ENCODE measurements around the gene SESN1.

Gene SESN1

GRCh38 chr6:109093732-109094415 lies 772 bp downstream of the SESN1 start:
- H3K4me3 ChIP-seq (IDR thresholded peaks at IDR 0.05; ENCODE audit: insufficient read depth, low read depth, low read length): no peak overlapping the region
- TF ChIP-seq CTCF (conservative IDR thresholded peaks at IDR 0.05; ENCODE audit: low read depth, low read length): no peak
- peaks cover 22% of the 10 kb centered on the region; the same call in 1 of the 2 replicates for H3K79me2 ChIP-seq (ENCODE audit: insufficient read depth, low read depth)
- H3K27ac ChIP-seq: peak overlapping the region; percentile 27; the same call in 1 of the 2 replicates
- no peaks in the 10 kb centered on the region for H3K27me3 ChIP-seq (ENCODE audit: insufficient read depth, low read depth)
- peak overlapping the region; percentile 76; the same call in 1 of the 2 replicates for H3K9ac ChIP-seq
- H4K20me1 ChIP-seq (ENCODE audit: insufficient read depth): no peaks in the 10 kb centered on the region
- peak overlapping the region; percentile 93 for H3K4me2 ChIP-seq
- no peaks in the 10 kb centered on the region for H3K36me3 ChIP-seq (ENCODE audit: insufficient read depth)
- H2AFZ ChIP-seq (ENCODE audit: low read depth): peak overlapping the region; percentile 55; the same call in 1 of the 2 replicates
- peaks cover 20% of the 10 kb centered on the region for H3K4me1 ChIP-seq (ENCODE audit: low read depth, poor library complexity, severe bottlenecking)

- H3K36me3 ChIP-seq (ENCODE audit: insufficient read depth): no peaks in the 10 kb centered on the region
- H3K27me3 ChIP-seq (ENCODE audit: insufficient read depth, low read depth): no peaks in the 10 kb centered on the region
- peak overlapping the region; percentile 93 for H3K4me2 ChIP-seq
- TF ChIP-seq CTCF (conservative IDR thresholded peaks at IDR 0.05; ENCODE audit: low read depth, low read length): no peak
- peaks cover 25% of the 10 kb centered on the region for H3K4me1 ChIP-seq (ENCODE audit: low read depth, poor library complexity, severe bottlenecking)
- H4K20me1 ChIP-seq (ENCODE audit: insufficient read depth): no peaks in the 10 kb centered on the region
- peak overlapping the region; percentile 76; the same call in 1 of the 2 replicates for H3K9ac ChIP-seq
- no peak overlapping the region for H3K4me3 ChIP-seq (IDR thresholded peaks at IDR 0.05; ENCODE audit: insufficient read depth, low read depth, low read length)
- no peak overlapping the region for H3K27ac ChIP-seq
- no peak overlapping the region for H2AFZ ChIP-seq (ENCODE audit: low read depth)
- H3K79me2 ChIP-seq (ENCODE audit: insufficient read depth, low read depth): peaks cover 22% of the 10 kb centered on the region; the same call in 1 of the 2 replicates
Observed at GRCh38 chr6:109092074-109092473, 2.6 kb downstream of the SESN1 start.

- H3K4me2 ChIP-seq: peak overlapping the region; percentile 93
- peaks cover 25% of the 10 kb centered on the region for H3K4me1 ChIP-seq (ENCODE audit: low read depth, poor library complexity, severe bottlenecking)
- H4K20me1 ChIP-seq (ENCODE audit: insufficient read depth): no peaks in the 10 kb centered on the region
- no peaks in the 10 kb centered on the region for H3K27me3 ChIP-seq (ENCODE audit: insufficient read depth, low read depth)
- no peaks in the 10 kb centered on the region for H3K36me3 ChIP-seq (ENCODE audit: insufficient read depth)
- H3K79me2 ChIP-seq (ENCODE audit: insufficient read depth, low read depth): peaks cover 22% of the 10 kb centered on the region; the same call in 1 of the 2 replicates
- no peak overlapping the region for H3K9ac ChIP-seq
- TF ChIP-seq CTCF (conservative IDR thresholded peaks at IDR 0.05; ENCODE audit: low read depth, low read length): no peak
- no peak overlapping the region for H3K4me3 ChIP-seq (IDR thresholded peaks at IDR 0.05; ENCODE audit: insufficient read depth, low read depth, low read length)
- H3K27ac ChIP-seq: no peak overlapping the region
- H2AFZ ChIP-seq (ENCODE audit: low read depth): no peak overlapping the region
Observed at GRCh38 chr6:109091314-109092024, 3.2 kb downstream of the SESN1 start.

- Histone ChIP-seq H4K20me1 (ENCODE audit: insufficient read depth) (no peaks in the 10 kb centered on the region), H3K79me2 (ENCODE audit: insufficient read depth, low read depth) (peaks cover 22% of the 10 kb centered on the region; the same call in 1 of the 2 replicates), H3K4me1 (ENCODE audit: low read depth, poor library complexity, severe bottlenecking) (peaks cover 20% of the 10 kb centered on the region), H3K9ac (no peak overlapping the region), H3K36me3 (ENCODE audit: insufficient read depth) (no peaks in the 10 kb centered on the region), H3K4me2 (no peak overlapping the region), H3K27ac (no peak overlapping the region), H3K27me3 (ENCODE audit: insufficient read depth, low read depth) (no peaks in the 10 kb centered on the region), H3K4me3 (IDR thresholded peaks at IDR 0.05; ENCODE audit: insufficient read depth, low read depth, low read length) (no peak overlapping the region), H2AFZ (ENCODE audit: low read depth) (no peak overlapping the region)
- no peak for TF ChIP-seq CTCF (conservative IDR thresholded peaks at IDR 0.05; ENCODE audit: low read depth, low read length)
Observed at GRCh38 chr6:109088995-109089394, 5.7 kb downstream of the SESN1 start.

Data from KMS-11 (cell line).